Adipose tissue (tissue), 3 donors: ENCODE data around the gene PADI3. TPM values are rescaled to one million over a fixed set of nuclear protein-coding genes. Genes with fewer than 3 reads are reported as not detected.

Source experiments
- H3K27ac ChIP-seq: one replicate; pipeline ENCODE4 v1.5.1; 2013; ENCODE audit warnings: low read depth, low read length
- WGBS, 3 donors: extraction: QIAGEN DNeasy Blood & Tissue Kit; methylation state at CpG; one replicate each; pipeline ENCODE4 v1.1.7; 2013; 5-methylcytosine and 5-hydroxymethylcytosine counted together
- polyA plus RNA-seq, 3 donors: library from polyadenylated mRNA; stranded (reverse); fragments of 200-250 nt; gene quantifications; one replicate each; pipeline ENCODE4 v1.2.3, GENCODE V29; 2013
- donor health status: healthy with polysubstance abuse.
- donor health status: Bipolar disorder and iron deficiency.
- donor health status: healthy.

The PADI3 gene
- polyA plus RNA-seq, 3 donors, result not detected

GRCh38 chr1:17281775-17282181 is 32.9 kb downstream of the PADI3 start:
- WGBS, 3 donors, result 38 to 83% (median 43%) methylated on average over 8 of the region's 8 CpGs
- no peak overlapping the region for H3K27ac ChIP-seq

- no peak overlapping the region for H3K27ac ChIP-seq
- WGBS, 3 donors, result 65 to 94% (median 89%) methylated on average over 5 of the region's 5 CpGs
Observed at GRCh38 chr1:17282836-17283235, 33.9 kb downstream of the PADI3 start.

DNA sequence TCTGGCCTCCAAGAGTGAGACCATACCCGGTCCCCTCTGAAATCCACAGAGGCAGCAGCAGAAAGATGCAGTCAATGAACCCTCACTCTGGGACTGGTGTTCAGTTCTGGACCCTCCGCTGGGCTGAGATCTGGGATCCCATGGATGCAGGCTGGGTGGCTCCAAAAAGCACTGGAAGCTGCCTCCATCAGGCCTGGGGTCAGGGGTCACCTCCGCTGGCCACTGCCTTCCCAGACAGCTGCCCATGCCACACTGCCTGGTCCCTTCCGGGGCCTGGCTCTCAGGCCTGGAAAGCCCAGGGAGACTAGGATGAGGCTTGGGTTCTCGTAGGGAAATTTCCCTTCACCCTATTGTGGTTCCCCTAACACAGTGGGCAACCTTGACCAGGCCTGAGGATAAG is 37.7 kb downstream of the PADI3 start:
- 76 to 88% (median 78%) methylated on average over 5 of the region's 5 CpGs for WGBS, 3 donors
- no peak overlapping the region for H3K27ac ChIP-seq

DNA sequence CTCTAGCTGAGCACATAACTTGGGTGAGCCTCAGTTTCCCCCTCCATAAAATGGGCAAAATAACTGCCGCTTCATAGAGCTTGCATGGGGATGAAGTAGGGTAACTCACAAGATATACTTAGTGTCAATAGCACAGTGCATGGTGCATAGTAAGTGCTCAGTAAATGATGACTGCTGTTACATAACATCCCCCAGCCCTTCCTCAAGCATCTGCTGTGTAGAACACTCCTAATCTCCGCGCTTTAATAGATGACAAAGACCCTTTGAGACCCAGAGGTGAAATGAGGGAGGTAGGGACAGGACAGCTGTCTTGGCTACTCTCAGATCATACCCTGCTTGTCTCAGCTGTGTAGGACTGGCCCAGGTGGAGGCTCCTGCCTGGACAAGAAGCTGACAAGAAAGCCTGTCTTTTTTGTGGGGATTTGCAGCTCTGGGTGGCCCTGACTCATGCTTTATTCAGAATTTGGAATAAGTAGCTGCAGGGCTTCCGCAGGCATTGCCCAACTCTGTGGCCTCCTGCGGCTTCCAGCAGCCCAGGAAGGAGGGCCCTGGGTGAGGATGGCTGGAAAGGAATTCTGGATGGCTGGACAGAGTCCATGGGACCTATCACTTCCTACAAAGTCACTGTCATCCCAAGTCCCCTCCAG is 38.4 kb downstream of the PADI3 start:
- H3K27ac ChIP-seq, result no peak overlapping the region
- 64 to 88% (median 79%) methylated on average over 5 of the region's 5 CpGs for WGBS, 3 donors

DNA sequence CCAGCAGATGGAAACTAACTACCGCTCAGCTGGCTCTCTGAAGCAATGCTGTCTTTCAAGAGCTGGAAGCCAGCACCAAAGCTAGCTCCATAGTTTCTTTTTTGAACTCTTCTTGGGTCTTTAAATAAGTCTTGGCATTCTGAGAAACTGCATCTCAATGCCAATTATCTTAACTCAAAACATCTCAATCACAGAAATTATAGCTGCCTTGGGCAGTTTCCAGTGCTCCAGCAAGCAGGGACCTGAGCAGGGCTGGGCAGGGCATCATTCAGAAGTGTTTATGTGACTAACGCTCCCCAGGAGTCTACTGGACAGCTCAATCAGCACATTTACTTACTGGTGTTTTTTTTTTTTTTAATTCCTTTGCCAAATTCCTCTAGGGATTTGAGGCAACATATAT is 40.8 kb downstream of the PADI3 start:
- no peak overlapping the region for H3K27ac ChIP-seq
- WGBS, 3 donors, result 44 to 64% (median 45%) methylated on average over 2 of the region's 2 CpGs

- 89 to 96% (median 92%) methylated on average over 3 of the region's 3 CpGs for WGBS, 3 donors
- no peak overlapping the region for H3K27ac ChIP-seq
Observed at GRCh38 chr1:17290553-17290952, 41.7 kb downstream of the PADI3 start.

DNA sequence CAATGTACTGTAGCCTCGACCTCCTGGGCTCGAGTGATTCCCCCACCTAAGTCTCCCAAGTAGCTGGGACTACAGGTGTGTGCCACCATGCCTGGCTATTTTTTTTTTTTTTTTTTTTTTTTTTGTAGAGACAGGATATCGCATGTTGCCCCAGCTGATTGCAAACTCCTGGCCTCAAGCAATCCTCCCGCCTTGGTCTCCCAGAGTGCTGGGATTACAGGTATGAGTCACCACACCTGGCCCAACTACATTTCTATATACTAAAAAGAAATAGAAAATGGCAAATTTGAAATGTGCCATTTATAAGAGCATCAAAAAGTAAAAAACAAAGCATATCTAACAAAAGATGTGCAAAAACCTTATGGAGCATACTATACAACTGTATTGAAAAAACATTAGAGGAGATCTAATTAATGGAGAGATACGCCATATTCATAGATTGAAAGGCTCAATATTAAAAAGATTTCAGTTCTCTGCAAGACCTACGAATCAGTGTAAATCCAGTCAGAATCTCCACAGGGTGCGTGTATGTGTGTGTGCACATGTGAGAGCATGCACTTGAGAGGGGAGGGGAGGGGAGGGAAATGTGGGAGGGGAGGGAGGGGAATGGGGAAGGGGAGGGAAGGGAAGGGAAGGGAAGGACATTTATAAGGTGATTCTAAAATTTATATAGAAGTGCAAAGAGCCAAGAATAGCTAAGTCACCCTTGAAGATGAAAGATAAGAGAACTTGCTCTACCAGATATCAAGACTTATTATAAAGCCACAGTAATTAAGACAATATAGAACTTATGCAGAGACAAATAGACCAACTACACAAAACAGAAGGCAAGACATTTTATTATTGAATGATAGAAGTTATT is 43.6 kb downstream of the PADI3 start:
- no peak overlapping the region for H3K27ac ChIP-seq
- 52 to 75% (median 62%) methylated on average over 7 of the region's 7 CpGs for WGBS, 3 donors

DNA sequence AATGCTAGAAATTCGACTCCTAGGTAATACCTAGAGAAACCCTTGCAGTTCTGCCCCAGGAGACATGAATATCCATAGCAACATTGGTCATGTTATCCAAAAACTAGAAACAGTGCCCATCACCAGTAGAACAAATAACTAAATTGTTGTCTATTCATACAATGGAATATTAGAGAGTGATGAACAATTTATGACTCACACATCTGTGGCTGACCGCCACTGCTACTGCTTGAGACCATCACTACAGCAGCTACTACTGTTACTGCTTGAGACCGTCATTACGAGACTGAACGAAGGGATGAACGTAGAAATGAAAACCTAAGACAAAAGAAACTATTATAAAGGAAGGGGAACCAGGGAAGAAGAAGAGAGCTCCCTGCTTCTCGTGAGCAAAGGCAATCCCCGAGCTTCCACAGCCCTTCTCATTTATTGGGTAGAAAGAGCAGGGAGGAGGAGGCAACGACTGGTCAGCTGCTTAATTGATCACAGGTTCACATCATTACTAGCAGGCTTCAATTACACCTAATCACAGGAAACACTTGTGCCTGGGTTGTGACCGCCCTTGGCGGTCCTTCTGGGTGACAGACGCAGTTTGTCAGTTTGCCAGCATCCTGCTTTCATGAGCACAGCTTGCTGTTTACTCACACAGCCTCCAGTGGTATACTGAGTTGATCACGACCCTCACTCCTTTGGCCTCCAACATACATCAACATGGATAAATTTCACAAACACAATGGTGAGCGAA is 45.0 kb downstream of the PADI3 start:
- 47 to 53% (median 48%) methylated on average over 14 of the region's 14 CpGs for WGBS, 3 donors

DNA sequence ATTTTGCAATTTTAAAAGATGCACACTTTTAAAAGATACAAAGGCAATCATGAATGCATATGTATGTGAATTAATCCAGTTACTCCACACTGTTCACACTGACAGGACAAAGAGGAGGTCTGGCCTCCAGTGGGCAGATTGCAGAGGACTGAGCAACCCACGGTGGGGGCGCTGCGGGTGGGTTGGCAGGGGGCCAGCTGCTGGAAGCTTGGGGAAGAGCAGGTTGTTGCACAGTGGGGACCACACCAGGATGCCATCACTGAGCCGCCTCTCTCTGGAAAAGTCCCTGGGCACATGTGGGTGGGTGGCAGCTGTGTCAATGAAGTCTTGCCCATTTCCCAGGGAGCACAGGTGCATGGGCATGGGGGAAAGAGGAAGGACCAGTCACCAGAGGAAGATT is 46.4 kb downstream of the PADI3 start:
- WGBS, 3 donors, result 57 to 66% (median 60%) methylated on average over 4 of the region's 4 CpGs
- H3K27ac ChIP-seq, result no peak overlapping the region

More for the DNA sequence above, 45.0 kb downstream of the PADI3 start:
- H3K27ac ChIP-seq, result no peak overlapping the region

- 69 to 91% (median 72%) methylated on average over 5 of the region's 5 CpGs for WGBS, 3 donors
Observed at GRCh38 chr1:17296086-17296485, 47.2 kb downstream of the PADI3 start.

GRCh38 chr1:17297991-17298390 is 49.1 kb downstream of the PADI3 start:
- WGBS, 3 donors, result 72 to 83% (median 81%) methylated on average over 7 of the region's 7 CpGs
- no peak overlapping the region for H3K27ac ChIP-seq

More at GRCh38 chr1:17296086-17296485, 47.2 kb downstream of the PADI3 start:
- no peak overlapping the region for H3K27ac ChIP-seq

DNA sequence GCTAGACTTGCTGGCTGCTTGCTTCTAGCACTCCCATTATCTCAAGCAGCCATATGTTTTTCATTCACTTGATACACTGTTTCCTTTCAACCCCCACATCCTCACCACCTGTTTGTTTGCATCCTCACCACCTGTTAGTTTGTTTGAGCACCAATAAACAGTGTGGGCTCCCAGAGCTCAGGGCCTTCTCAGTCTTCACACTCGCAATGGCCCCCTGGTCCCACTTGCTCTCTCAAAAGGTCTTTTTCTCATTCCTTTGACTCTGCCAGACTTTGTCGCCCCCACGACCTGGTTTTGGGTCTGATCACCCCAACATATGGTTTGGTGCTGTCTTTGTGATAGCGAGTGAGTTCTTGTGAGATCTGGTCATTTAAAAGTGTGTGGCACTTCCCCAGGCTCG is 52.9 kb downstream of the PADI3 start:
- no peak overlapping the region for H3K27ac ChIP-seq
- 85 to 91% (median 87%) methylated on average over 5 of the region's 5 CpGs for WGBS, 3 donors

- 21 to 41% (median 28%) methylated on average over 6 of the region's 6 CpGs for WGBS, 3 donors
- H3K27ac ChIP-seq, result no peak overlapping the region
Observed at GRCh38 chr1:17304151-17304825, 55.4 kb downstream of the PADI3 start.

DNA sequence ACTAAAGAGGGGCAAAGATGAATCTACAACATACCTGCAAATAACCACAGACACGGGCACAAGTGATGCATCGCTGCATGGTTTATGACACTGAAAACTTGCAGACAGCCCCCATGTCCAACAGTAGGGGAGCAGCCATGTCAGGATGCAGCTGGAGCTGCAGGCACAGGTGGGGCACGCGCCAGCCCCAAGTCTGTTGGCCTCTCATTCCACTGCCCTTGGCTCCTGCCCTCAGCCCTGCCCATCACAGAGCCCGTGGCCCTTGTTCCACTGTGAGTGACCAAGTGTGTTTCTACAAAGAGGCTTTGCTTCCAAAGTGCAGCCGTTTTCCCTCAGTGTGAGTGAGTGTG is 55.9 kb downstream of the PADI3 start:
- no peak overlapping the region for H3K27ac ChIP-seq
- WGBS, 3 donors, result 36 to 60% (median 48%) methylated on average over 6 of the region's 6 CpGs

GRCh38 chr1:17305576-17306095 is 56.7 kb downstream of the PADI3 start:
- 70 to 77% (median 75%) methylated on average over 13 to 14 of the region's 14 CpGs for WGBS, 3 donors

DNA sequence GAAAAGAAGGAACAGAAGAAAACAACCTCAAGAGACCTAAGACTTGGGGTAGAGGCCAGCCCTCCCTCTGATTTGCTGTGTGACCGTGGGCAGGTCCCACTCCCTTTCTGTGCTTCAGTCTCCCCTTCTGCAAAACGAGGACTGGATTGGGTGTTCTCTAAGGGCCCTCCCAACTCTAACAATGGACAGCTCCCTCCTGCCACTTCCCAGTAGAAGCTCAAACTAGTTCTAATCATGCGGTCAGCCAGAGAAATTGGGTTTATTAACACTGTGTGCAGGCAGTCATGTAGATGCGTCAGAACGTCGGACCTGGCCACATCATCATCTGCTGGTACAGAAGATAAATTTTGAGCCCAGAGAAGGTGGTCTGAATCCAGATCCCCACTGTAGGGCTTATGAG is 57.5 kb downstream of the PADI3 start:
- WGBS, 3 donors, result 65 to 73% (median 70%) methylated on average over 6 of the region's 6 CpGs
- no peak overlapping the region for H3K27ac ChIP-seq

More at GRCh38 chr1:17305576-17306095, 56.7 kb downstream of the PADI3 start:
- no peak overlapping the region for H3K27ac ChIP-seq

- WGBS, 3 donors, result 28 to 54% (median 42%) methylated on average over 6 of the region's 6 CpGs
- H3K27ac ChIP-seq, result no peak overlapping the region
Observed at GRCh38 chr1:17306921-17307320, 58.0 kb downstream of the PADI3 start.

- 82% methylated on average over 6 of the region's 6 CpGs for WGBS, 3 donors
- no peak overlapping the region for H3K27ac ChIP-seq
Observed at GRCh38 chr1:17307329-17307728, 58.4 kb downstream of the PADI3 start.
